Measurements from ENCODE around the gene ELMOD1.

DNA sequence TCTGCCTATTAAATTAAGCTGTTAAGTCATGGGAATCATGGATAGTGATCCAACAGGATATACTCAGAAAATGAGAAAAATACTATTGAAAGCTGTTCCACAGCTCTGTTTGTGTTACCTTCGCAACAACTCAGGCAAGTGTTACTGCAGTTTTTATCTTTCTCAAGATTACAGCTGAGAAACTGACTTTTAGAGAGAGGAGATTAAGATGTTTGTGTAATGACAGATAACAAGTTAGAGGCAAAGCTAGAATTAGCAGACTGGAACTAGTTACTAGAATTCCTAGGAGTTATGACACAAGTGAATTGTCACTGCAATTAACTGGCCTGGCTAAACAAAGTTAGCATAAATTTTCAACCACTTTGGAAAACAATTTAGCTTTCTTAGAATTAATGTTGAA lies 119.4 kb downstream of the ELMOD1 start:
- no peak for TF ChIP-seq CTCF (IDR thresholded peaks at IDR 0.05)
- TF ChIP-seq POLR2A (IDR thresholded peaks at IDR 0.05): no peak
